ENCODE measurements around the gene APBA2. TPM values are rescaled to one million over a fixed set of nuclear protein-coding genes. Genes with fewer than 3 reads are reported as not detected.
A peak's percentile ranks its signal among the peaks of the same experiment; 100 is the strongest.

Gene APBA2
- total RNA-seq, 1 donor from 2014 or later, result 2.2 TPM

DNA sequence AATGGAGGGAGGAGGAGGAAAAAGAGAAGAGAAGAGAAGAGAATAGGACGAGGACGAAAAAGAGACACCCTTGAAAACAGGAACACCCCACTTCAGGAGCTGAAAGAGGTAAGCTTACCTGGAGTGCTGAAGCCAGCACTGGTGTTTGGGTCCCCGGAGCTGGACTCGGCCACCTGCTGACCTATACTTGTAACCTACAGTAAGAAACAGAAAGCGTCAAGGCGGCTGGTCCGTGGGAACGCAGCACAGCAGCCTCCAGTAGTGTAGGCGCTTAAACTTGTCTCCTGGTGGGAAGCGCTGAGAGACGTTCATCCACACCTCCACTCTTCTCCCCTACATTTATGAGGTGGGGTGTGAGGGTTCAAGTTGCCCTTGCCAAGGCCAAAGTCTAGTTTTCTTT, 242.9 kb downstream of the APBA2 start:
- DNase-seq (ENCODE audit: low spot score), result peak; percentile 79

DNA sequence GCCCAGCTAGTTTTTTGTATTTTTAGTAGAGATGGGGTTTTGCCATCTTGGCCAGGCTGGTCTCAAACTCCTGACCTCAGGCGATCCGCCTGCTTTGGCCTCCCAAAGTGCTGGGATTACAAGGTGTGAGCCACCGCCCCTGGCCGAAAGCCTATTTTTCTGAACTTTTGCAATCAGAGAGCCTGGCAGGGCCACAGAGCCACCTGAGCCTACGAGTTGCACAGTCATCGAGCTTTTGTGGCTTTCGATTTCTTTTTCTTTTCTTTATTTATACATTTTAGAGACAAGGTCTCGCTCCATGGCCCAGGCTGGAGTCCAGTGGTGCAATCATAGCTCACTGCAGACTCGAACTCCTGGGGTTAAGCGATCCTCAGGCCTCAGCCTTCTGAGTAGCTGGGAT, 243.4 kb downstream of the APBA2 start:
- no peak for DNase-seq (ENCODE audit: low spot score)

DNA sequence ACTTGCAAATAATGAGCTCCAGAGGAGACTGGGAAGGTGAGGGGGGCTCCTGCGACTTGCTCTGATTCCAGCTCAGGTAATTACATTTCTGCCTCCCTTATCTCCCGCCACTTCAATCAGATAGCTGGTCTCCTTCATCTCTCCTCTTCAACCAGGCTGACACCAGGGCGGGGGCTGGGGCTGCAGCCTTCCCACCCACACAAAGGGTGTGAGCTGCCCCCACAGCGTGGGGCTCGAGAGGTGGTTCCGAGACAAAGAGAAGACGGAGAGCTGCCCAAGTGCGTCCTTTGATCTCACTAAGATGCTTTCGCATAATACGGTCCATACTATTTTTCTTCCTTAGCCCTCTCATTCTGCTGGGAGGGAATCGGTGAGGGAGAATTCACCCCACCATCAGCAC, 244.2 kb downstream of the APBA2 start:
- peak; percentile 67 for DNase-seq (ENCODE audit: low spot score)

DNA sequence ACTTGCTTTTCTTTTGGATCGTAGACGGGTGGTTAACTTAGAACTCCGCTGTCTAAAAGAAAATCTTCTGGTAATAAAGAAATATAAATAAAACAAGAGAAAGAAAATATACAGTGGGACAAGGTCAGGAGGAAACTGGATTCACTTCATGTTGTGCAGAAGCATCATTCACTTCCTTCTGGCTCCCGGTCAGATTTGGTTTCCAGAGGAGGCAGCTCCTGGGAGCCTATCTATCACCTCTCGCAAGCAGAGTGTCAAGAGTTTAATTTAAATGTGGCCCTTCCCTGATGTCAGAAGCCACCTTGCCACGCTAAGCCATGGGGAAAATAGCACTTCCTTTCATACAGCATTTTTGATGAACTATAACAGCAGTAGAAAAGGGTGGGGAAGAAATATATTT, 244.7 kb downstream of the APBA2 start:
- DNase-seq (ENCODE audit: low spot score), result no peak

DNA sequence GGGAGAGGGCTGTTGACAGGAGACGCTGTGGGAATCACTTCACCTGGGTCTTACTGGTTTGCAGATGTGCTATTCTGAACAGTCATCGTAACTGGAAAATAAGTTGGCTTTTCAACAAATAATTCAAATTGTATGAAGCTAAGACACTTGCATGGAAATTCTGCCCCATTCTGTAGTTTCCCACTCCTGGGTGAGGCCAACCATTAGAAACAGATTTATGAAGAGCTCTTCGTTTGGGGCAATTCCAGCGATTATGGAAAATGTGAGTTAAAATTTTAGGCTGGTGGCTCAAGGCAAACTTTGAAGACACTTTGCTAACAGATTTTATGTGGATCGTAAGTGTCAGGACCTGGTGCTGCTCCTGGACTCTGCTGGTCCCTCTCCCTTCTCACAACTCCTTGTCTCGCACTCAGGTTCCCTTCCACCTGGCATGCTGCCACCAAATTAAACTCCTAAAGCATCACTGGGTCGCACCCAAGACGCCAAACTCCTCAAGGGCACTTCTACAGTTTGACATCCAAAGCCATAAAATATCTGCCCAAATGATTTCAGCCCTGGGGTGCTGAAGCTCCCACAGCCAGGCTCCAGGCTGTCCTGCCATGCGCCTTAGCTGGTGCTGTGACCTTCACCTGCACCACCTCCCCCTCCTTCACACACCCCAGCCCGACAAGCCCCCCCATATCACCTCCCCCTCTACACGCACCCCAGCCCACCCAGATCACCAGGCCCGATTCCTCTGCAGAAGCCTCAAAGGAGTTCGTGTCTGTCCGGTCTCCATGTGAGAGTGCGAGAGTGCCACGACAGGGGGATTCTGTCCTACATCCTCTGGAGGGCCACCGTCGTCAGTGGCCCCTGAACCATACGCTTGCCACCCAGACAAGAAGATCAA, 245.4 kb downstream of the APBA2 start:
- DNase-seq (ENCODE audit: low spot score), result peak; percentile 64

DNA sequence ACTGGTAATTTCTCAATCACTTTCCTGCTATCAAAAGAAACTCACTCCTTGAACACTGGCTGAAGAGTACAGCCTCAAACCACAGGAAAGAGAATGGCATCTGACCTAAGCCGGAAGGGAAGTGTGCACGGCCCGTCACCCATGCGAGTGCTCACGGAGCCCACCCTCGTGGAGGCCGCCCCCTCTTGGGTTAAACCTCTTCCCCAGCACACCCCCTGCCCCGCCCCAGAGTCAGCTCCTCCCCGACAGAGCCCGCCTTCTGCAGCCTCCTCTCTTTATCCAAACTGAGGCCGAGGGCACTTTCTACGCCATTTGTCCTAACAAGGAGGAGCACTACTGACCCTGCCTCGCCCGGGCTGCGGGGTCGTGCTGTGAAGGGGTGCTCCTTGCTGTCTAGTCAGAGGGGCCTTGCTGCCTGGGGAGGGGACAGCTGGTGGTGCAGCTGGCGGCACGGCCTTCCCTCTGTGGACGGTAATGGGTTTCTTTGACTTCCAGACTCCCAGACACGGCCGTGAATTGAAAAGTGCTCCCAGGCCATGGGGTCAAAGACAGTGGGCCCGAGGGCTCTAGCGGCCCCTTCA, 246.2 kb downstream of the APBA2 start:
- peak; percentile 87 for DNase-seq (ENCODE audit: low spot score)

DNA sequence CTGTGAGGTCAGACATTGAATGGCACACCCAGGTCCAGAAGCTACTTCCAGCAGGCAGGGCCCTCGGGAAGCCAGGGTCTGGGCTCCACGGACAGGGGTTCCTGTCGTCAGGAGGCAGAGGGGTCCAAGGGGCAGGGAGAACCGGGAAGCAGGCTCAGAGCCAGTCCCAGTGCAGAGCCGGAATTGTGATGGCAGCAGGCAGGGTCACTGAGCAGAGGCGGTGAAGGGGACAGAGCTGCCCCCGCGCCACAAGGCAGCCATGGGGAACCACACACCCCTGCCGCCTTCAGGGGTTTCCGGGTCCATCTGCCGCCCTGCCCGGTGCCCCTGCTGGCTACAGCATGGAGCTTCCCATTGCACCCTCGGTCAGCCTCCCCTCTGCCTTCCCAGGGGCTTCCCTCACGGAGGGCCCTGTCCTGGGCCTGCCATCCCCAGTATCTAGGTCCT, 247.0 kb downstream of the APBA2 start:
- peak; percentile 75 for DNase-seq (ENCODE audit: low spot score)

DNA sequence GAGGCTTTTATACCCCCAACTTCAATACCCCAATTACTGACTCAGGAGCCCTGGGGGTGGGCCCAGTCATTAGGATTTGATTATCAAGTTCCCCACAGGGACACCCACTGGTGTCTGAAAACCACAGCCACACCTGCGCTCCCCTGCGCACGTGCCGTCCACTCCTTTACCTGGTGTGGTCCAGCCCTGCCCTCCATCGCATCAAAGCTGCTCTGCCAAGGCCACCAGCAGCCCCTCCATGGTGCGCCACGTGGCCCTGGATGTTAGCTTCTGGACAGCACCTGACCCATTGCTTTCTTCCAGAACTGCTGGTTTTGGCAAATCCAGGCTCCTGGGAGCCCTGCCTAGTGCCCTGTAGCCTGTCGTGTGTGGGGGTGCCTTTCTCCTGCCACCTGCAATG, 247.5 kb downstream of the APBA2 start:
- peak; percentile 84 for DNase-seq (ENCODE audit: low spot score)

DNA sequence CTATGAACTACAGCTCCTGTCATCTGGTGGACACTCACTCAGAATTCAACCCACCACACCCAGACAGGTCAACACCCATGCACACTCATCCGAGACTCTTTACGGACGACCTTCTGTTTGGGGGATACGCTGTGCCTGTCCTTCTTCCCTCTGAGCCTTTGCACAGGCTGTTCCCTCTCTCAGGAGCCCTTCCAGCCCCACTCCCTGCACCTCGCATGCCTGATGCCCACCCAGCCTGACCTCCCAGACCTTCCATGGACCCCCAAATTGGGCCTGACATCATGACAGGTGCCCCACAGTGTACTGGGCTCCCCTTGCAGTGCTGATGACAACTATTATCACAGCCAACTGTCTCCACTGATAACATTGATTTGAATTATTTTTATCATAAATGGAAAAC, 248.0 kb downstream of the APBA2 start:
- peak; percentile 86 for DNase-seq (ENCODE audit: low spot score)

DNA sequence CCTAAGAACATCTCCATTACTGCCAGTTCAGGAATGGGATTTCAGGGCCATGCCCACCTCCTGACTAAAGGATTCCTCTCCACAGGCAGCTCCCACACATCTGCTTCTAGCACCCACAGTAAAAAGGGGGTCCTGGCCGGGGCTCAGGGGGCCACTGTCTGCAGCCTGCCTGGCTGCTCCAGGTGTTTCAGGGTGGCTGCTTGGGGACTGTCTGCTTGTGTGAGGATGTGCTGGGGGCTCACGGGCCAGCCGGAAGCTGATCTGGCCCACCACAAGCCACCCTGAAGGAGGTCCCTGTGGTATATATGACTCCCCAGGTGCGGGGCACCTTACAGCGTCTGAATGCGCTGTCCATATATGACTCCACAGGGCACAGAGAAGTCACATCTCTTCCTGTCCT, 248.5 kb downstream of the APBA2 start:
- peak; percentile 60 for DNase-seq (ENCODE audit: low spot score)

DNA sequence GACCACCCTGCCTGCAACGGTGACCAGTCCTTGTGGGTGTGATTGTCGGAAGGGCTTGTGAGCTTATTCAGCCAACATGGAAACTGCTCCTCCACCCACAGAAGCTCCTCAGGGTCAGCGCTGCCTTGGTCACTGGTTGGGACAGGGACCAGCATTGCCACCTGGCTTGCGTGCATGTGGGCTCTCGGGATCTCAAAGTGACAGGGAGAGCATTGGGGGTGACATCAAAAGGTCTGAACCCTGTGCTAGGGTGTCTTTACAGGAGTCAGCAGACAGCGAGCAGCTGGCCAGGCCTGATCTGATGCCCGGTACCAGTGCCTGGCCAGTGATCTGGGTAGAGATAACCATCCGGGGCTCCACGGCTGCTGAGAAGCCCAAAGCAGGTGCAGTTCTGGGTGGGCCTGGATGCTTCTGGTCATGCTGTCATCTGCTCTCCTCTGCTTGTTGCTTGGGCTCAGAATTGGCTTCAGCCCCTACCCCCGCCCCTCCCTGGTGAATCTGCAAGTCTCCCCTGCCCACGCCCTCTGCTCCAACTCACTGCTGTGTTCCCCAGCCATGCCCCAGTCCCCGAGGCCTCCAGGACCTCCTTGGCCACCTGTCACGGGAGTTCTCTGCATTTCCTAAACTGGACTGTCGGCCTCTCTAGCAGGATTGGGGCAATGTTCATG, 249.0 kb downstream of the APBA2 start:
- peak; percentile 80 for DNase-seq (ENCODE audit: low spot score)

DNA sequence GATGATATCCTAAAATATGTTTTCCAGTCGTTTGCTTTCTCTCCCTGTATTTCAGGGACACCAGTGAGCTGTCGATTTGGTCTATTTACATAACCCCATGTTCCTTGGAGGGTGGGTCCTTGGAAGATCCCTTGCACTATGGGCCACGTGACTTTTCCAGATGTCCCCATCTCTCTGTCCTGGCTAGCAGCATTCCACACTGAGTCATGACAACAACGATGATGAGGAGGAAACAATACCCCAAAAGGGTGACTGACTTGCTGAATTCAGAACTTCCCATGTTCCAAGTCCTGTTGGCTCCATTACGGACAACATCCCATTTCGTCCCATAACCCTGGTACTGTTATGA, 249.5 kb downstream of the APBA2 start:
- no peak for DNase-seq (ENCODE audit: low spot score)

DNA sequence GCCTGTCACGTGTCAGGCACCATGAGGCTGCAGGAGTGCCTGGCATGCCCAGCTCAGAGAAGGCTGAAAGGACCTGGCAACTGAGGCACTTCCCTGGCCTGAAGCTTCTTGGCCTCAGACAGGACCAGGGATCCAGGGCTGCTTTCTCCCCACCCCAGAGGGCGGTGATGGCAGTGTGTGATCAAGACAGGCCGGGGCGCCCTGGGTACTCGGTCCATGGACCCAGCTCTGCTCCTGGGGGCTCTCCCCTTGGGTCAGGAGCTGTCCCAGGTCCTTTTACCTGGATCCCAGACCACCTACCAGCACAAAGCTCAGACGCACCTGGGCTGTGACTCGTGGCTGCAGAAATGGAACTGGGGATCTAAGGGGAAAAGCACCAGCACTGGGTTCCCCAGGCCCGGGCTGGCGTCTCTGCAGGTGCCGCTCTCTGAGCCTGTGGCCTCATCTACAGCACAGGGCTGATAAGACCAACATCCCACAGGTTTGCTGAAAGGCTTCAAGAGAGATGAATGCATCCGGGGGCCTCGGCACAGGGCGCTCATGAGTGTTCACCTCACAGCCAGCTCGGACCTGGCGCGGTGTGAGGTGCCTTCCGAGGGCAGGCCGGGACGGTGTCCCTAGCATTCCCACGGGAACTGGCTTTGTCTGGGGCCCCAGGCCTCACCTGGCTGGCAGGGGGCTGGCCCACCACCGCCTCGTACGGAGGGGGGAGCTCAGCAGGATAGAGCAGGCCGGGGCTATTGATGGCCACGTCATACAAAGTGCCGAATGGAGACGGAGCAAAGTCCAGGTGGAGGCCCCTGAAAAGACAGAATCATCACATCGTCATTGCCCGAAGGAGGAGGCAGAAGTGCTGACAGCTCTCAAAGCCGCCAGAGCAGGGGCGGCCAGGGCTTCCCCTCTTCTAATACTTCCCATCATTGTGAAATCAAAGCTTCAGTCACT, 250.2 kb downstream of the APBA2 start:
- peak; percentile 82 for DNase-seq (ENCODE audit: low spot score)

DNA sequence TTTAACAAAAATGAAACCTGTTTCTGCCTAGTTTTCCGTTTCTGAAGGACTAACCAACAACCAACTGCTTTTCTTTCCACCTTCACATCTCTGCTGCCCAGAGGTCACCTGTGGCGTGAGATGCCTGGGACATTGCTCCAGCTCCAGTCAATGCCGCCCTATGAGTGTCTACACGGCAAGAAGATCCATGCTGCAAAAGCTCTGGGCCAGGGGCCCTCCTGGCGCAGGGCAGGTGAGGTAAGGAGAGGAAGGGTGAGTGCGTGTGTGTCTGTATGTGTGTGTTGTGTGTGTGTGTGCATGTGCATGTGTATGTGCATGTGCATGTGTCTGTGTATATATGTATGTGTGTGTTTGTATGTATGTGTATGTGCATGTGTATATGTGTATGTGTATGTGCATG, 252.5 kb downstream of the APBA2 start:
- DNase-seq (ENCODE audit: low spot score), result peak; percentile 65

DNA sequence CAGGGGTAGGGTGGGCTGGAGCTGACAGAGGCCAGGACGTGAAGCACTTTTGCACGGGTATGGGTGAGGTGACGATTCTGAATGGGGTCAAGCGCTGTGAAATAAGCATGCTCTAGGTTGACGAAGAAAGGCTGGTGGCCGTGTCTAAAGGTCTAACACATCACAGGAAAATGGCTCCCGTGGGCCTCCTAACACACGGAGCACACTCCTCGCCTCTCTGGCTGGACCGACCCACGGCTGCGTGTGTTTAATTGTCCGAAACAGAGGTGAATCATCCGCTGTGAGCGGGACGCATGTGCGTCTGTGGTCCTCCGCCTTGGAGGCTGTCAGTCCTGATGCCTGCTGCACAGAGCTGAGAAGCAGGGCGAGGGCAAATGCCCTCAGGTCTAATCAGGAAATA, 253.3 kb downstream of the APBA2 start:
- DNase-seq (ENCODE audit: low spot score), result no peak

DNA sequence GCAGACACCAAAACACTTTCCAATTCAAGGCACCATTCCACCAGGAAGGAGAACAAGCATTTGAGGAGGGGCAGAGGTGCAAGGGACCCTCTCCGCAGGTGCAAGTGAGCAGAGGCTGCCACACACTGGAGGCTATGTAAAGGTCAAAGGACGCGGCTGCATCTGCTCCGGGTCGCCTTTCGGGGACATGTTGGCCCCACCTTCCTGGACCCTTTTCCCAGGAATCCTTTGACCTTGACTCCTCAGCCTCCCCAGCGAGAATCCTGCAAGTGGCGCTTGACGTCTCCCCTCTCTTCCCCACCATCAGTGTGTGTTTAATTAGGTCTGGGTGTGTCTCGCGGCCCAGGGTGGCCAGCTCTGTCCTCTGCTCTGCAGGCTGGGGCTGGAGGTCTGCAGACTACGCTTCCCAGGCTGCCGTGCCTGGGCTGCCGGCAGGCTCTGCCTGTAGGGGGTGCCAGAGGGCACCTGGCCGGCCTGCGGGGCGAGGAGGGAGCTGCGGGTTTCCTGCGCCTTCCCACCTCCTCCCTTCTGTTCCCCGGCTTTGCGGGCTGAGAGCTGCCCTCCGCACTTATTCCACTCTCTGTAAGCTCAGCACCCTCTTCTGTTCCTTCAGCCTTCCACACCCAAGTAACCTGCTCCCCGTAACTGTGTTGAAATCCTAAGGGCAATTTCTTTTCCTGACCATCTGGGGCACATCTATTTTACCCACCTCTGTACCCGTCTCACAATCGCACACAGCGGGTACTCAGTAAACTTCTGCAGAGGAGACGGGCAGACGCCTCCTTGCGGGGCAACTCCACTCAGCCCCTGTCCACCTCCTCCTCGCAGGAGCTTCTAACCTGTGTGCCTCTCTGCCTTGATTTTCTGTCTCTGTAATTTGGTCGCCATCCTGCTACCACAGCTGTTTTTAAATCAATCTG, 254.0 kb downstream of the APBA2 start:
- DNase-seq (ENCODE audit: low spot score), result peak; percentile 88

DNA sequence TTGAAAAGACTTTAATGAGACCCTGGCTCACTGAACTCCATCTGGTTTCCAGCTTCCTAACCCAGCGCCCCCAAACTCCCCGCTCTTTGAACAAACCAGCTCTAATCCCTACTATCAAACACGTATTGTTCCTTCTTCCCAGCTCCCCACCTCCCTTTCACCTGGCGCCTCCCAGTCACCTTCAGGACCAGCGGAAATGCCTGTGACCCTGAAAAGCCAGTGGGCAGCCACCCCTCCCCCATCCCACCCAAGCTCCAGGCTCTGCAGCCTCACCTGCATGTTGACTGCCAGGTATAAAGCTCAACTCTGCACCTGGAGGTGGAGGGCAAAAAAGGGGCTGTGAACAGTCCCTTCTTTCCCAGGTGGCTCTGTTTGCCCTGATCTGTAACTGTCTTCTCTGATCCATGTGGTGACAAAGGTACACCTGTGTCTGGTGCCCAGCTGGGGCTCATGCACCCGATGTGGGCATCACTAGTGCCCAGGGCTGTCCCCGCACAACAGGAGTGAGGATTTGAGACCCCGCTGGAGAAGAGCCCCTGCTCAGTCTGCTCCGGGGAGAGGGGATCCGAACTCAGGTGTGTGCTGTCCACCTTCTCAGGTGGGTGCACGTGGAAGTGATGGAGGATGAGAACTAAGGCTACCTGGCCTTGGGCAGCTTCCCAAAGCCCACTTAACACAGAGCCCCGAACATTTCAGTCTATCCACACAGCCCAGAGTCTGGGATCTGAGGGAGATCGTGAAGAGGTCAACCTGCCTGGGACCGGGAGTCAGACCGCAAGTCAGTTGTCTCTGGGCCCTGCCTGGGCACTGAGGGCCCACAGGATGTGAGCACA, 254.9 kb downstream of the APBA2 start:
- no peak for DNase-seq (ENCODE audit: low spot score)

DNA sequence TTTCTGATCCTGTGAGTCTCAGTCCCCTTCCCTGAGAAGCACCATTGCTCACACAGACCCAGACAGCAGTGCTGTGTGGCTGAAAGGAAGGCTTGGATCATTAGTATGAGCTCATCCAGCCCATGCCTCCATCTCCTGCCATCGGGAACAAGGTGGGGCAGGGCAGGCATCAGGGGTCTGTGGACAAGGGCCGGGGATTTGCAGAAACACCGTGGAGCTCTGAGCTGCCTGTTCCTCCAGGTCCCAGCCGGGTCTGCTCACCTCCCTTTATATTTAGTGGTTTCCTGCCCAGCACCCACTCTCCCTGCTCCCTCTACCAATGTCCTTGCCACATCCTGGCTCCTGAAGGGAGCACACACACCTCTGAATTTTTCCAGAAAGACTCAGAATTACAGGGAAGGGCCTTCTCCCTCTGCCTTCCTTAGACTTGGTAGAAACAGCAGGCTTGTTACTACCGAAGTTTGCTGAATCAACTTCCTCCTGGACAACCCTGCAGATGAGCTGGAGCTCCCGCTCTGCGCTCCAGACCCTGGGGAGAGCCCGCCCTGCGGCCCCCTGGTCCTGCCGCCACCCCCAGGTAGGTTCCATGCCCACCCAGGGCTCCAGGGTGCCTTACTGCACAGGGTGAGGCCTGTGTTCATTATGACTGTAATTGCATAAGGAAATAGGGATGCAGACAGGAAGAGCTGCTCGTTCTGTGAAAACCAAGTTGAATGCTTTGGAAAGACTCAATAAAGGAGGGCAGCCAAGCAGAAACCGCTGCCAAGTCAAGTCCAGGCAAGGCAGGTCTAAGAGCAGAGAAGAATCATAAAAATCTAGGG, 255.7 kb downstream of the APBA2 start:
- DNase-seq (ENCODE audit: low spot score), result peak; percentile 65
